GM20431 (cell line): ENCODE data around the gene HCN4.

Source experiments
- in situ Hi-C: fragments of 300-500 bp; cut with MseI, MboI; formaldehyde crosslinking; loops from one replicate; pipeline ENCODE4 v1.15.0; 2020; ENCODE audit warnings: low sequenced_read_pairs; ENCODE audit not compliant: unreplicated experiment

HCN4 gene

GRCh38 chr15:73352082-73352481 lies 16.7 kb downstream of the HCN4 start:
- in situ Hi-C loops: no loop called here

GRCh38 chr15:73349191-73349590 lies 19.6 kb downstream of the HCN4 start:
- in situ Hi-C loops: no loop called here

- in situ Hi-C loops: no loop called here
These were observed 21.9 kb downstream of the HCN4 start for GRCh38 chr15:73346735-73347312.

GRCh38 chr15:73345658-73346057 lies 23.1 kb downstream of the HCN4 start:
- in situ Hi-C loops: no loop called here

- in situ Hi-C loops: no loop called here
These were observed 24.7 kb downstream of the HCN4 start for GRCh38 chr15:73344056-73344455.

GRCh38 chr15:73341886-73342600 lies 26.7 kb downstream of the HCN4 start:
- in situ Hi-C loops: no loop called here

GRCh38 chr15:73340502-73341192 lies 28.1 kb downstream of the HCN4 start:
- in situ Hi-C loops: no loop called here

GRCh38 chr15:73338606-73339374 lies 30.0 kb downstream of the HCN4 start:
- in situ Hi-C loops: no loop called here

- in situ Hi-C loops: no loop called here
These were observed 30.7 kb downstream of the HCN4 start for GRCh38 chr15:73338058-73338457.

GRCh38 chr15:73337187-73337586 lies 31.6 kb downstream of the HCN4 start:
- in situ Hi-C loops: no loop called here

- in situ Hi-C loops: no loop called here
These were observed 32.0 kb downstream of the HCN4 start for GRCh38 chr15:73336756-73337155.

GRCh38 chr15:73335471-73335870 lies 33.3 kb downstream of the HCN4 start:
- in situ Hi-C loops: no loop called here

GRCh38 chr15:73335026-73335425 lies 33.7 kb downstream of the HCN4 start:
- in situ Hi-C loops: no loop called here

- in situ Hi-C loops: no loop called here
These were observed 34.7 kb downstream of the HCN4 start for GRCh38 chr15:73334086-73334485.

- in situ Hi-C loops: no loop called here
These were observed 35.8 kb downstream of the HCN4 start for GRCh38 chr15:73333001-73333400.

- in situ Hi-C loops: no loop called here
These were observed 36.5 kb downstream of the HCN4 start for GRCh38 chr15:73331991-73332925.

- in situ Hi-C loops: no loop called here
These were observed 37.3 kb downstream of the HCN4 start for GRCh38 chr15:73331501-73331900.

GRCh38 chr15:73330206-73331051 lies 38.3 kb downstream of the HCN4 start:
- in situ Hi-C loops: no loop called here
